Measurements from ENCODE around the gene FRYL. TPM values are rescaled to one million over a fixed set of nuclear protein-coding genes. Genes with fewer than 3 reads are reported as not detected.
"Not testable (repeated sequence)": the region's sequence is repeated elsewhere in the genome, so short reads cannot be mapped to it uniquely, and the experiment has no call there.

The FRYL gene
- 40.2 TPM for total RNA-seq
- long read RNA-seq, partial matches to known transcripts, result 3 of 5 reads
- long read RNA-seq, other reads (novel, unspliced or antisense), result 2 of 5 reads

DNA sequence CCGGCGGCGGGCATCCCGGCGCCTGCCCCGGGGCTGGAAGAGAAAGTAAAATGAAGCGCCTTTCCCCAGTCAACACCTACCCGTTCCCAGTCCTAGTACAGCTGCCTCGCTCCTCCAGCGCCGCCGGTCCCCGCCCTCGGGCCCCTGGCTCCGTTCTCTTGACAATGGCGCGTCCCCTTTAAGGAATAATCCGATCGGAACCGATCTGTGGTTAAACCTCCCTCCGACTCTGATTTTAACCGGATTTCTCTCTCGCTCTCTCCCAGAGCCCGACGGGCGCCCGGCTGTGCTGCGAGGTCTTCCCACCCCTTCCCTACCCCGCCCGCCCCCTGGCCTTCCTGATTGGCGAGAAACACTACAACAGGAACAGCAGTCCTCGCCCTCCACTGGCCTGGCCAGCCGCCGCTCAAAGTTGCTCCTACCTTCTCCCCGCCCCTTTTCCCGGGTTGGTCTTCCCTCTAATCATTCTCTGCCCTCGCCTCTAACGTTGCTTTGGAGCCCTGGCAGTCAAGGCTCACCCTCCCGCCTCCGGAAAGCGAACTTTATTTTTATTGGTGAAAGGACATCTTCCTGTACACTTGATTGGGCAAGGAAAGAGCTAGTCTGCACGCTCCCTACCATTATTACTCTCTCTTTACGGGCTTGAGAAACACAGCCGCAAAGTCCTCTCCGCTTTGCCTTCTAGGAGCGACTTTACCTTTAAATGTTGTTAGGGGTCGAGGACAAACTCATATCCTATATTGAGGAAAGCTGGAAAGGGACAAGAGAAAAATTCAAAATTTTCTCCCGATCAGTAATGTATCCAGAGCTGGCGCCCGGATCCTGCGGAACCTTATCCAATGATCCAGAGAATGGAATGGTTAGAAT, at the start of gene FRYL:
TSS of gene FRYL (minus strand) at position 282 of the 867 bp plus-strand sequence. CDS start 145,869 bp downstream, outside the sequence.
- DNase-seq (peak; percentile 99), ATAC-seq (peak; percentile 94)
- intact Hi-C loops (cut with micrococcal nuclease), result loop anchor here (5.0 kb wide), 1 partner anchor 128 kb away; no protein-coding TSS in a partner anchor

DNA sequence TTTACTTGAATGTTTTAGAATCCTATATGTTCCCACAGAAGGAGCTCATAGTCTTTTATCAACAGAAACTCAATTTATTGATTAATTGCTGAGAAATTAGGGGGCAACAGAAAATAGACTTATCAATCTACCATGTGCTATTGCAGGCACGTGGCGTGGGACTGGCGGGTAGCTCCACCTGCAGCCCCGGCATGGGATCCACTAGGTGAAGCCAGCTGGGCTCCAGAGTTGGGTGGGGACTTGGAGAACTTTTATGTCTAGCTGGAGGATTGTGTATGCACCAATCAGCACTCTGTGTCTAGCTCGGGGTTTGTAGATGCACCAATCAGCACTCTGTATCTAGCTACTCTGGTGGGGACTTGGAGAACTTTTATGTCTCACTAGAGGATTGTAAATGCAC, 47.5 kb upstream of the FRYL start:
- DNase-seq (no peak), ATAC-seq (no peak)
- intact Hi-C loops (cut with micrococcal nuclease), result no loop called here

DNA sequence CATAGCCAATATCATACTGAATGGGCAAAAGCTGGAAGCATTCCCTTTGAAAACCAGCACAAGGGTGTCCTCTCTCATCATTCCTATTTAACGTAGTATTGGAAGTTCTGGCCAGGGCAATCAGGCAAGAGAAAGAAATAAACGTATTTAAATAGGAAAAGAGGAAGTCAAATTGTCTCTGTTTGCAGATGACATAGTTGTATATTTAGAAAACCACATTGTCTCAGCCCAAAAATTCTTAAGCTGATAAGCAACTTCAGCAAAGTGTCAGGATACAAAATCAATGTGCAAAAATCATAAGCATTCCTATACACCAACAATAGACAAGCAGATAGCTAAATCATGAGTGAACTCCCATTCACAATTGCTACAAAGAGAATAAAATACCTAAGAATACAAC, 41.4 kb upstream of the FRYL start:
- intact Hi-C loops (cut with micrococcal nuclease); ATAC-seq; DNase-seq: not testable (repeated sequence)

DNA sequence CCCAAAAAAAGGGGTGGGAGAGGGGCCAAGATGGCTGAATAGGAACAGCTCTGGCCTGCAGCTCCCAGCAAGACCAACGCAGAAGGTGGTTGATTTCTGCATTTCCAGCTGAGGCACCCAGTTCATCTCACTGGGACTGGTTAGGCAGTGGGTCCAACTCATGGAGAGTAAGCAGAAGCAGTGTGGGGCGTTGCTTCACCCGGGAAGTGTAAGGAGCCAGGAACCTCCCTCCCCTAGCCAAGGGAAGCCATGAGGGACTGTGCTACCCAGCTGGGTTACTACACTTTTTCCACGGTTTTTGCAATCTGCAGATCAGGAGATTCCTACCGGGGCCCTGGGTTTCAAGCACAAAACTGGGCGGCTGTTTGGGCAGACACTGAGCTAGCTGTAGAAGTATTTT, 36.9 kb upstream of the FRYL start:
- ATAC-seq, result no peak
- intact Hi-C loops (cut with micrococcal nuclease), result no loop called here
- no peak for DNase-seq

- intact Hi-C loops (cut with micrococcal nuclease); ATAC-seq; DNase-seq: not testable (repeated sequence)
Measured at GRCh38 chr4:48816297-48816696, 36.2 kb upstream of the FRYL start.

DNA sequence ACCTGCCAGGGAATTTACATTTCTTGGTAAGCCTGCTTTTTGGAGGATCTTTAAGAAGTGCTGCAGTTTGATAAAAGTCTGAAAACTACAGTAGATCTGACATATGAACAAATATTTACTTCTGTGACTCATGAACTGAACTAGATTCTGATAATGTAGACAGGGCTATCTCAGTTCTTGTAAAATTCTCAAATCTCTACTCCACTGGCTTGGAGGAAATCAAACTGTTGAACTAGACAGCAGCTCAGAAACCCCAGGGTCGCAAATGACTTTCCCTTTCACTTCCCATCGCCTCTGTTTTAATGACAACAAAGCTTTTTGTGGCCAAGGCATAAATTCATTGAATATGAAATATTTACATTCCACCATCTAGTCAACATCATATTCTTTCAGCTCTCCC, 35.4 kb upstream of the FRYL start:
- DNase-seq (no peak), ATAC-seq (no peak)
- intact Hi-C loops (cut with micrococcal nuclease), result no loop called here

DNA sequence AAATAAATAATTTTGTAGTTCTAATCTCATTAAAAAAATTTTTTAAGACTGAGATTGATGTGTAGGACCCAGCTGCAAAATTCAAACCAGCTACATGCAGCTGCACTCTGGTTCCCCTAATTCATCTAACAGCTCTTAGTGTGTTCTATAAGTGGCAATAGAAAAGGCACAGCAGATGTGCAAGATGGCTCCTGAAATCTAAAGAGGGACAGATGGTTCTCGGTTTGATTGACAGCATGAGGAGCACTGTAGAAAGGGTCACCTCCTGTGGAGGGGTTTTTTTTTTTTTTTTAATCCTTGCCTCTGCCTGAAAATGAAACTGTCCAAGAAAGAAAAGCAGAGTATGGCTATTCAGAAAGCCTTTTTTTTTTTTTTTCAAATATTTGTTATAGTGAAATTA, 33.9 kb upstream of the FRYL start:
- DNase-seq (no peak), ATAC-seq (no peak)
- intact Hi-C loops (cut with micrococcal nuclease), result no loop called here

GRCh38 chr4:48812866-48813265, 32.8 kb upstream of the FRYL start:
- ATAC-seq, result no peak
- intact Hi-C loops (cut with micrococcal nuclease), result no loop called here
- DNase-seq, result no peak

DNA sequence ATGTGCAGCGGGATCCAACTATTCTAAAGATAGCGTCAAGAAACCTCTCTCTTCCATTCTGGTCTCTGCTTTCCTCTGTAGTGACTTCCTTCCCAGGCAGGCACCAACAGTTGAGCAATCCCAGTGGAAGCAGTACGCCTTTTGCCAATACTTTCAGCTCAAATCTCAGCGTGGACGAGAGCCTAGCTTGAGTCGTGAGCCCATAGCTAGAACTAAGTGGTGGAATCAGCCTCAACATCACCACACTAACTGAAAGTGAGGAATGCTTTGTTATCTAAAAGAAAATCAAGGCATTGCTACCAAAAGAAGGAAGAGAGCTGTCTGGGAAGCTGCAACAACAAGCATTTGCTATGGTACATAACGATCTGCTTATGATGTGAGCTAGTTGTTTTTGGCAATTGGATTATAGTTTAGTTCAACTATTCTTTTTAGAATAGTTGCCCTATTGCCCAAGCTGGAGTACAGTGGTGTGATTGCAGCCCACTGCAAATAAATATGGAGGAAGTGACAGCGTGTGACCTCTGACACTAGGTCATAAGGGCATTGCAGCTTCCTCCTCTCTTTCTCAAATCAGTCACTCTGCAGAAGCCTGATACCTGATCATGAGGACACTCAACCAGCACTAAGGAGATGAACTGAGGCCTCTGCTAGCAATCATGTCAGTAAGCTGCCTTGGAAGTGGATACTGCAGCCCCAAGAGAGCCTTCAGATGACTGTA, 24.7 kb upstream of the FRYL start:
- intact Hi-C loops (cut with micrococcal nuclease), result no loop called here
- ATAC-seq (no peak), DNase-seq (no peak)

GRCh38 chr4:48801016-48801715, 21.1 kb upstream of the FRYL start:
- ATAC-seq (no peak), DNase-seq (no peak)
- intact Hi-C loops (cut with micrococcal nuclease), result no loop called here

DNA sequence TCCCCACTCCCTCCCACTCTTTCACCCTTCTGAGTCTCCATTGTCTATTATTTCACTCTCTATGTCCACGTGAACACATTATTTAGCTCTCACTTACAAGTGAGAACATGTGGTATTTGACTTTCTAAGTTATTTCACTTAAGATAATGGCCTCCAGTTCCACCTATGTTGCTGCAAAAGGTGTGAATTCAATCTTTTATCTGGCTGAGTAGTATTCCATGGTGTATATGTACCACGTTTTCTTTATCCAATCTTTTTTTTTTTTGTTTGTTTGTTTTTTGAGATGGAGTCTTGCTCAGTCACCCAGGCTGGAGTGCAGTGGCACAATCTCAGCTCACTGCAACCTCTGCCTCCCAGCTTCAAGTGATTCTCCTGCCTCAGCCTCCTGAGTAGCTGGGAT, 20.1 kb upstream of the FRYL start:
- DNase-seq; intact Hi-C loops (cut with micrococcal nuclease); ATAC-seq: not testable (repeated sequence)

DNA sequence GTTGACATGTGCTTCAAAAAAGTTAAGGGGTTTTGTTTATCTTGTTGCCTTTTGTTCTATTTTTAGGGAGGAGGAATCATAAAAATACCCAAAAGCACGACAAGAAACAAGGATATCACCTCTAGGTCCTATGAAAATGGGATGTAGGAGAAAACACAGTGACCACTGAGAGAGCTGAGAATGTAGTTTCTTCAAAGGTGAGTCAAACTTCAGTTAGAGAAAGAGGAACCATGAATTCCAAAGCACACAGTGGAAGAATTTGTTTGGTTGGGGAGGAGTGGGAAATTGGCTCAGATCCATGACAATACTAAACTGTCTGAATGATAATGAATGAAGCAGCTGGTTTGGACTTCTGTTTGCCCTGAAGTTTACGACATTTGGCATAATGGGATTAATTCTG, 19.1 kb upstream of the FRYL start:
- no peak for ATAC-seq
- intact Hi-C loops (cut with micrococcal nuclease), result no loop called here
- no peak for DNase-seq

- ATAC-seq (no peak), DNase-seq (no peak)
- intact Hi-C loops (cut with micrococcal nuclease), result no loop called here
Measured at GRCh38 chr4:48798117-48798516, 18.0 kb upstream of the FRYL start.

GRCh38 chr4:48796927-48797679, 17.0 kb upstream of the FRYL start:
- no peak for DNase-seq
- intact Hi-C loops (cut with micrococcal nuclease), result no loop called here
- no peak for ATAC-seq

- DNase-seq (no peak), ATAC-seq (no peak)
- intact Hi-C loops (cut with micrococcal nuclease), result no loop called here
Measured at GRCh38 chr4:48796191-48796926, 16.3 kb upstream of the FRYL start.

- ATAC-seq (no peak), DNase-seq (no peak)
- intact Hi-C loops (cut with micrococcal nuclease), result no loop called here
Measured at GRCh38 chr4:48795108-48795507, 15.0 kb upstream of the FRYL start.

DNA sequence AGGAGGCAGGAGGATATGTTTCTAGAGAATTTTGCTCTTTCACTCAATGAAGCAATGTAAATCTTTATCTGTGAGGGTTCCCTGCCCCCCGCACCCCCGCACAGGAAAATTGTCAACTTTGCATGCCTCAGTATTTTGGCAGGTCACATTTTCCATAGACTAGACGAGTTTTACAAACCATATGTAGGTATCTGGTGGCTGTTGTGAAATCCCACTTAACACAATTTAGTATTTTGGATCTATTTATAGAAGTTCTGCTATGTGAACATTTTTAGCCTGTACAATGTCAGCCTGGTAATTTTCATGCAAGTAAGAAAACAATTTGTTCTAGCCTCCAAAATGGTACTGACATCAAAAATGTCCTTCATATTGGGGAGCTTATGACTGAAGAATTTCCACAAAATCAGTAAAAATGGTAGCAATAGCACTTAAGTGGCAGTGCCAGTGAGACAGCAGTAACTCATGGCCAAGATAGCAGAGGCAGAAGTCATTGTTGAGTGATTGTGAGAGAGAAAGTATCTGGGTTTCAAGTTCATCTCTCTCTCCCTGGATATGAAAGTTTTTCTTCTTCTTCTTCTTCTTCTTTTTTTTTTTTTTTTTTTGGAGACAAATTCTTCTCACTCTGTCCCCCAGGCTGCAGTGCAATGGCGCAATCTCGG, 12.4 kb upstream of the FRYL start:
- intact Hi-C loops (cut with micrococcal nuclease), result no loop called here
- ATAC-seq, result peak; percentile 54

GRCh38 chr4:48791313-48791712, 11.2 kb upstream of the FRYL start:
- ATAC-seq, result no peak
- no peak for DNase-seq
- intact Hi-C loops (cut with micrococcal nuclease), result no loop called here

More for the DNA sequence above, 12.4 kb upstream of the FRYL start:
- DNase-seq, result no peak
